ENCODE results near the gene HSPG2. TPM values are rescaled to one million over a fixed set of nuclear protein-coding genes. Genes with fewer than 3 reads are reported as not detected.

Gene HSPG2
- total RNA-seq, 4 donors from 2014 or later, result 311 to 1,021 (median 351) TPM

- Histone ChIP-seq H3K4me1 (peaks cover 0 to 30% (median 18%) of the 10 kb centered on the region in 3 donors), H3K27me3 (no peaks in the 10 kb centered on the region), H3K4me3 (no peak overlapping the region), H3K9me3 (no peaks in the 10 kb centered on the region), H3K36me3 (no peaks in the 10 kb centered on the region), H3K27ac (peak overlapping the region in 2 of 4 donors; percentile 7 to 16)
- ATAC-seq, result no peak
- 45 to 57% methylated on average over 2 of the region's 2 CpGs for WGBS, 2 donors (ENCODE audit: low coverage in 1 of 2)
- TF ChIP-seq CTCF (IDR thresholded peaks at IDR 0.05), result no peak
- TF ChIP-seq POLR2A (IDR thresholded peaks at IDR 0.05), result no peak
- no peak for TF ChIP-seq POLR2AphosphoS5 (IDR thresholded peaks at IDR 0.05)
- no peak for TF ChIP-seq EP300 (IDR thresholded peaks at IDR 0.05)
Measured at GRCh38 chr1:21961337-21961736, 24.2 kb upstream of the HSPG2 start.

- Histone ChIP-seq H3K4me1 (peaks cover 0 to 44% (median 22%) of the 10 kb centered on the region in 3 donors), H3K4me3 (no peak overlapping the region), H3K36me3 (no peaks in the 10 kb centered on the region), H3K27ac (peak overlapping the region in 3 of 4 donors; percentile 67 to 75 (median 74)), H3K27me3 (no peaks in the 10 kb centered on the region), H3K9me3 (no peaks in the 10 kb centered on the region)
- peak; percentile 71 for ATAC-seq
- 70 to 80% methylated on average over 1 to 2 of the region's 18 CpGs for WGBS, 2 donors (ENCODE audit: low coverage in 1 of 2)
- peak; percentile 50 for TF ChIP-seq POLR2AphosphoS5 (IDR thresholded peaks at IDR 0.05)
- no peak for TF ChIP-seq POLR2A (IDR thresholded peaks at IDR 0.05)
Measured at GRCh38 chr1:21956720-21957552, 19.8 kb upstream of the HSPG2 start.

GRCh38 chr1:21955501-21956281 lies 18.6 kb upstream of the HSPG2 start:
- 28 to 60% methylated on average over 1 to 4 of the region's 9 CpGs for WGBS, 2 donors (ENCODE audit: low coverage in 1 of 2)

GRCh38 chr1:21955058-21955457 lies 17.9 kb upstream of the HSPG2 start:
- peaks cover 0 to 44% (median 22%) of the 10 kb centered on the region in 3 donors for H3K4me1 ChIP-seq
- WGBS, 2 donors (ENCODE audit: low coverage in 1 of 2), result no CpG with 5 or more reads among the region's 16 CpGs
- peak; percentile 84 for ATAC-seq
- no peaks in the 10 kb centered on the region for H3K36me3 ChIP-seq
- no peak for TF ChIP-seq EP300 (IDR thresholded peaks at IDR 0.05)
- H3K4me3 ChIP-seq, result no peak overlapping the region
- H3K9me3 ChIP-seq, result no peaks in the 10 kb centered on the region
- peak overlapping the region in 3 of 4 donors; percentile 67 to 75 (median 74) for H3K27ac ChIP-seq
- H3K27me3 ChIP-seq, result no peaks in the 10 kb centered on the region

More at GRCh38 chr1:21955501-21956281, 18.6 kb upstream of the HSPG2 start:
- Histone ChIP-seq H3K4me1 (peaks cover 0 to 44% (median 22%) of the 10 kb centered on the region in 3 donors), H3K27ac (peak overlapping the region in 3 of 4 donors; percentile 67 to 75 (median 74)), H3K36me3 (no peaks in the 10 kb centered on the region), H3K4me3 (no peak overlapping the region), H3K9me3 (no peaks in the 10 kb centered on the region), H3K27me3 (no peaks in the 10 kb centered on the region)
- peak; percentile 50 for ATAC-seq
- no peak for TF ChIP-seq EP300 (IDR thresholded peaks at IDR 0.05)
- no peak for TF ChIP-seq POLR2A (IDR thresholded peaks at IDR 0.05)
- TF ChIP-seq POLR2AphosphoS5 (IDR thresholded peaks at IDR 0.05), result no peak
- no peak for TF ChIP-seq CTCF (IDR thresholded peaks at IDR 0.05)

GRCh38 chr1:21952786-21953520 lies 15.8 kb upstream of the HSPG2 start:
- peak overlapping the region in 3 of 4 donors; percentile 28 to 52 (median 43) for H3K27ac ChIP-seq

More at GRCh38 chr1:21952786-21953520, 15.8 kb upstream of the HSPG2 start:
- Histone ChIP-seq H3K9me3 (no peaks in the 10 kb centered on the region), H3K27me3 (no peaks in the 10 kb centered on the region), H3K4me3 (no peak overlapping the region), H3K4me1 (peaks cover 0 to 36% (median 22%) of the 10 kb centered on the region in 3 donors), H3K36me3 (no peaks in the 10 kb centered on the region)
- TF ChIP-seq CTCF (IDR thresholded peaks at IDR 0.05) (peak in 1 of 4 experiments; percentile 21), POLR2A (IDR thresholded peaks at IDR 0.05) (no peak)
- WGBS, 2 donors (ENCODE audit: low coverage in 1 of 2), result 58 to 85% methylated on average over 3 of the region's 6 CpGs
- no peak for ATAC-seq

All from gastroesophageal sphincter (tissue), 4 donors.